ENCODE results near the gene NTF3. TPM values are rescaled to one million over a fixed set of nuclear protein-coding genes. Genes with fewer than 3 reads are reported as not detected.

NTF3 gene
- total RNA-seq, 2 donors from 2014 or later = not detected

- peaks cover 9% of the 10 kb centered on the region for H3K27me3 Mint-ChIP-seq
- peaks cover 2% of the 10 kb centered on the region for H3K4me1 Mint-ChIP-seq
- no peak overlapping the region for H3K27ac Mint-ChIP-seq
- no peaks in the 10 kb centered on the region for H3K36me3 Mint-ChIP-seq (ENCODE audit: low read depth)
- ATAC-seq (no peak), DNase-seq (no peak)
- no peaks in the 10 kb centered on the region for H3K9me3 ChIP-seq (ENCODE audit: control insufficient read depth, low read length, poor library complexity, severe bottlenecking)
- H3K4me3 Mint-ChIP-seq = no peak overlapping the region
Measured at GRCh38 chr12:5456906-5457305, 25.0 kb downstream of the NTF3 start.

- Mint-ChIP-seq H3K4me3 (no peak overlapping the region), H3K4me1 (peaks cover 2% of the 10 kb centered on the region), H3K27ac (no peak overlapping the region), H3K36me3 (ENCODE audit: low read depth) (no peaks in the 10 kb centered on the region), H3K27me3 (peaks cover 6% of the 10 kb centered on the region)
- DNase-seq (no peak), ATAC-seq (no peak)
- H3K9me3 ChIP-seq (ENCODE audit: control insufficient read depth, low read length, poor library complexity, severe bottlenecking) = no peaks in the 10 kb centered on the region
Measured at GRCh38 chr12:5458229-5459050, 26.5 kb downstream of the NTF3 start.

- no peak for ATAC-seq
- no peak for DNase-seq
- peaks cover 4% of the 10 kb centered on the region for H3K27me3 Mint-ChIP-seq
- H3K4me3 Mint-ChIP-seq = no peak overlapping the region
- no peaks in the 10 kb centered on the region for H3K9me3 ChIP-seq (ENCODE audit: control insufficient read depth, low read length, poor library complexity, severe bottlenecking)
- H3K4me1 Mint-ChIP-seq = peaks cover 2% of the 10 kb centered on the region
- no peak overlapping the region for H3K27ac Mint-ChIP-seq
- H3K36me3 Mint-ChIP-seq (ENCODE audit: low read depth) = no peaks in the 10 kb centered on the region
Measured at GRCh38 chr12:5459051-5459782, 27.3 kb downstream of the NTF3 start.

- Mint-ChIP-seq H3K4me3 (no peak overlapping the region), H3K27me3 (peaks cover 4% of the 10 kb centered on the region), H3K36me3 (ENCODE audit: low read depth) (no peaks in the 10 kb centered on the region), H3K4me1 (peaks cover 2% of the 10 kb centered on the region), H3K27ac (no peak overlapping the region)
- DNase-seq (no peak), ATAC-seq (no peak)
- no peaks in the 10 kb centered on the region for H3K9me3 ChIP-seq (ENCODE audit: control insufficient read depth, low read length, poor library complexity, severe bottlenecking)
Measured at GRCh38 chr12:5460817-5461216, 28.9 kb downstream of the NTF3 start.

- ATAC-seq = no peak
- H3K36me3 Mint-ChIP-seq (ENCODE audit: low read depth) = no peaks in the 10 kb centered on the region
- H3K27ac Mint-ChIP-seq = no peak overlapping the region
- DNase-seq = no peak
- no peaks in the 10 kb centered on the region for H3K4me1 Mint-ChIP-seq
- no peak overlapping the region for H3K4me3 Mint-ChIP-seq
- peaks cover 4% of the 10 kb centered on the region for H3K27me3 Mint-ChIP-seq
- no peaks in the 10 kb centered on the region for H3K9me3 ChIP-seq (ENCODE audit: control insufficient read depth, low read length, poor library complexity, severe bottlenecking)
Measured at GRCh38 chr12:5461966-5462365, 30.1 kb downstream of the NTF3 start.

GRCh38 chr12:5464096-5464495 is 32.2 kb downstream of the NTF3 start:
- no peak overlapping the region for H3K4me3 Mint-ChIP-seq
- H3K27me3 Mint-ChIP-seq = peaks cover 16% of the 10 kb centered on the region
- H3K4me1 Mint-ChIP-seq = no peaks in the 10 kb centered on the region
- H3K9me3 ChIP-seq (ENCODE audit: control insufficient read depth, low read length, poor library complexity, severe bottlenecking) = no peaks in the 10 kb centered on the region
- ATAC-seq = no peak
- H3K27ac Mint-ChIP-seq = no peak overlapping the region
- DNase-seq = no peak
- H3K36me3 Mint-ChIP-seq (ENCODE audit: low read depth) = no peaks in the 10 kb centered on the region

GRCh38 chr12:5465384-5465783 is 33.5 kb downstream of the NTF3 start:
- H3K4me3 Mint-ChIP-seq = no peak overlapping the region
- no peak overlapping the region for H3K27ac Mint-ChIP-seq
- DNase-seq (no peak), ATAC-seq (no peak)
- H3K9me3 ChIP-seq (ENCODE audit: control insufficient read depth, low read length, poor library complexity, severe bottlenecking) = no peaks in the 10 kb centered on the region
- peaks cover 16% of the 10 kb centered on the region for H3K27me3 Mint-ChIP-seq
- no peaks in the 10 kb centered on the region for H3K4me1 Mint-ChIP-seq
- H3K36me3 Mint-ChIP-seq (ENCODE audit: low read depth) = no peaks in the 10 kb centered on the region

- H3K9me3 ChIP-seq (ENCODE audit: control insufficient read depth, low read length, poor library complexity, severe bottlenecking) = no peaks in the 10 kb centered on the region
- ATAC-seq = no peak
Measured at GRCh38 chr12:5466521-5466960, 34.6 kb downstream of the NTF3 start.

GRCh38 chr12:5467931-5468330 is 36.0 kb downstream of the NTF3 start:
- DNase-seq (no peak), ATAC-seq (no peak)
- H3K4me3 Mint-ChIP-seq = no peak overlapping the region
- no peak overlapping the region for H3K27ac Mint-ChIP-seq
- no peaks in the 10 kb centered on the region for H3K9me3 ChIP-seq (ENCODE audit: control insufficient read depth, low read length, poor library complexity, severe bottlenecking)
- H3K36me3 Mint-ChIP-seq (ENCODE audit: low read depth) = no peaks in the 10 kb centered on the region
- H3K27me3 Mint-ChIP-seq = peaks cover 32% of the 10 kb centered on the region
- H3K4me1 Mint-ChIP-seq = no peaks in the 10 kb centered on the region

More at GRCh38 chr12:5466521-5466960, 34.6 kb downstream of the NTF3 start:
- no peak overlapping the region for H3K27ac Mint-ChIP-seq
- no peak overlapping the region for H3K4me3 Mint-ChIP-seq
- peaks cover 27% of the 10 kb centered on the region for H3K27me3 Mint-ChIP-seq
- no peak for DNase-seq
- H3K36me3 Mint-ChIP-seq (ENCODE audit: low read depth) = no peaks in the 10 kb centered on the region
- no peaks in the 10 kb centered on the region for H3K4me1 Mint-ChIP-seq

GRCh38 chr12:5470221-5470620 is 38.3 kb downstream of the NTF3 start:
- H3K9me3 ChIP-seq (ENCODE audit: control insufficient read depth, low read length, poor library complexity, severe bottlenecking) = no peaks in the 10 kb centered on the region
- Mint-ChIP-seq H3K4me3 (no peak overlapping the region), H3K4me1 (no peaks in the 10 kb centered on the region), H3K36me3 (ENCODE audit: low read depth) (no peaks in the 10 kb centered on the region), H3K27ac (no peak overlapping the region), H3K27me3 (peaks cover 36% of the 10 kb centered on the region)
- ATAC-seq = no peak
- no peak for DNase-seq

GRCh38 chr12:5470703-5471102 is 38.8 kb downstream of the NTF3 start:
- no peak for ATAC-seq
- no peak overlapping the region for H3K4me3 Mint-ChIP-seq
- no peaks in the 10 kb centered on the region for H3K9me3 ChIP-seq (ENCODE audit: control insufficient read depth, low read length, poor library complexity, severe bottlenecking)
- no peaks in the 10 kb centered on the region for H3K4me1 Mint-ChIP-seq
- H3K27ac Mint-ChIP-seq = no peak overlapping the region
- no peaks in the 10 kb centered on the region for H3K36me3 Mint-ChIP-seq (ENCODE audit: low read depth)
- no peak for DNase-seq
- peaks cover 36% of the 10 kb centered on the region for H3K27me3 Mint-ChIP-seq

GRCh38 chr12:5473076-5473782 is 41.3 kb downstream of the NTF3 start:
- DNase-seq = no peak
- Mint-ChIP-seq H3K27me3 (peaks cover 34% of the 10 kb centered on the region), H3K4me3 (no peak overlapping the region), H3K36me3 (ENCODE audit: low read depth) (no peaks in the 10 kb centered on the region), H3K4me1 (no peaks in the 10 kb centered on the region), H3K27ac (no peak overlapping the region)
- H3K9me3 ChIP-seq (ENCODE audit: control insufficient read depth, low read length, poor library complexity, severe bottlenecking) = no peaks in the 10 kb centered on the region
- ATAC-seq = no peak

GRCh38 chr12:5473783-5474116 is 41.8 kb downstream of the NTF3 start:
- peaks cover 32% of the 10 kb centered on the region for H3K27me3 Mint-ChIP-seq
- no peaks in the 10 kb centered on the region for H3K36me3 Mint-ChIP-seq (ENCODE audit: low read depth)
- DNase-seq (no peak), ATAC-seq (no peak)
- H3K4me1 Mint-ChIP-seq = no peaks in the 10 kb centered on the region
- H3K9me3 ChIP-seq (ENCODE audit: control insufficient read depth, low read length, poor library complexity, severe bottlenecking) = no peaks in the 10 kb centered on the region
- H3K27ac Mint-ChIP-seq = no peak overlapping the region
- no peak overlapping the region for H3K4me3 Mint-ChIP-seq

Measured in T-helper 17 cell (primary cell).